HEK293 (cell line): Measurements from ENCODE around the gene EIF4H.
A peak's percentile ranks its signal among the peaks of the same experiment; 100 is the strongest.

Experiments
- CTCF ChIA-PET: fragments of 350-600 bp; formaldehyde crosslinking; extraction: SDS; loops from one replicate; lab custom pipeline; 2021; ENCODE audit warnings: antibody characterized with exemption; lab: Yijun Ruan, JAX
- POLR2A ChIA-PET: fragments of 300-600 bp; formaldehyde crosslinking; extraction: SDS; loops from one replicate; lab custom pipeline; 2020; ENCODE audit warnings: antibody characterized with exemption, inconsistent platforms; lab: Yijun Ruan, JAX
- H3K27ac ChIP-seq: fragments of 200-500 bp; sonication (Bioruptor generic); 2 replicates; pipeline ENCODE4 v1.5.1; 2014; ENCODE audit warnings: low read depth, low read length, control low read depth, inconsistent platforms; ENCODE audit errors: extremely low read depth
- H3K36me3 ChIP-seq, 2 experiments: fragments of 200-500 bp in 1 of 2; sonication (Bioruptor generic) in 1 of 2; 1 replicate in 1 of 2; 2 replicates in 1 of 2; pipeline ENCODE4 v1.5.1; 2014 to 2017; ENCODE audit warnings: inconsistent platforms in 2 of 2, low read length in 2 of 2; ENCODE audit not compliant: control insufficient read depth in 2 of 2, insufficient read depth in 1 of 2
- H3K4me1 ChIP-seq: fragments of 200-500 bp; sonication (Bioruptor generic); 2 replicates; pipeline ENCODE4 v1.5.1; 2014; ENCODE audit warnings: mild to moderate bottlenecking, low read length, inconsistent platforms; ENCODE audit not compliant: control insufficient read depth, insufficient read depth
- H3K4me3 ChIP-seq: 2 replicates; pipeline ENCODE4 v1.5.1; 2011; ENCODE audit warnings: low read depth, mild to moderate bottlenecking, control low read depth, low read length, moderate library complexity
- H3K9me3 ChIP-seq: fragments of 200-500 bp; sonication (Bioruptor generic); 2 replicates; pipeline ENCODE4 v1.5.1; 2014; ENCODE audit warnings: low read depth, low read length, inconsistent platforms; ENCODE audit not compliant: control insufficient read depth, insufficient read depth
- BCL11B ChIP-seq: fragments of 450-650 bp; formaldehyde crosslinking; IDR thresholded peaks from 2 replicates; pipeline ENCODE4 v1.5.1; 2016; ENCODE audit warnings: low read depth, missing biosample characterization, missing genetic modification characterization
- GLIS2 ChIP-seq: fragments of 450-650 bp; formaldehyde crosslinking; IDR thresholded peaks from 2 replicates; pipeline ENCODE4 v1.5.1; 2016; ENCODE audit warnings: missing biosample characterization, missing genetic modification characterization
- HIC1 ChIP-seq: fragments of 450-650 bp; formaldehyde crosslinking; IDR thresholded peaks from 2 replicates; pipeline ENCODE4 v1.5.1; 2016; ENCODE audit warnings: missing biosample characterization, missing genetic modification characterization
- PRDM4 ChIP-seq: fragments of 450-650 bp; formaldehyde crosslinking; IDR thresholded peaks from 2 replicates; pipeline ENCODE4 v1.5.1; 2017; ENCODE audit warnings: missing biosample characterization, missing genetic modification characterization
- PRDM6 ChIP-seq: fragments of 450-650 bp; formaldehyde crosslinking; IDR thresholded peaks from 2 replicates; pipeline ENCODE4 v1.5.1; 2017; ENCODE audit warnings: missing biosample characterization, missing genetic modification characterization
- SCRT1 ChIP-seq: fragments of 450-650 bp; formaldehyde crosslinking; IDR thresholded peaks from 2 replicates; pipeline ENCODE4 v1.5.1; 2016; ENCODE audit warnings: missing biosample characterization, missing genetic modification characterization, borderline replicate concordance
- SP7 ChIP-seq: fragments of 450-650 bp; formaldehyde crosslinking; IDR thresholded peaks from 2 replicates; pipeline ENCODE4 v1.5.1; 2016; ENCODE audit warnings: missing biosample characterization, missing genetic modification characterization
- ZNF121 ChIP-seq: fragments of 450-650 bp; formaldehyde crosslinking; IDR thresholded peaks from 2 replicates; pipeline ENCODE4 v1.5.1; 2016; ENCODE audit warnings: missing biosample characterization, missing genetic modification characterization
- ZNF248 ChIP-seq: fragments of 450-650 bp; formaldehyde crosslinking; IDR thresholded peaks from 2 replicates; pipeline ENCODE4 v1.5.1; 2017; ENCODE audit warnings: missing biosample characterization, missing genetic modification characterization
- ZNF302 ChIP-seq: fragments of 450-650 bp; formaldehyde crosslinking; IDR thresholded peaks from 2 replicates; pipeline ENCODE4 v1.5.1; 2016; ENCODE audit warnings: missing biosample characterization, missing genetic modification characterization, low read depth
- ZNF354C ChIP-seq: fragments of 450-650 bp; formaldehyde crosslinking; IDR thresholded peaks from 2 replicates; pipeline ENCODE4 v1.5.1; 2016; ENCODE audit warnings: missing biosample characterization, missing genetic modification characterization, low read depth, borderline replicate concordance
- ZNF416 ChIP-seq: fragments of 450-650 bp; formaldehyde crosslinking; IDR thresholded peaks from 2 replicates; pipeline ENCODE4 v1.5.1; 2016; ENCODE audit warnings: missing biosample characterization, missing genetic modification characterization
- ZNF473 ChIP-seq: fragments of 450-650 bp; formaldehyde crosslinking; IDR thresholded peaks from 2 replicates; pipeline ENCODE4 v1.5.1; 2017; ENCODE audit warnings: missing biosample characterization, missing genetic modification characterization
- ZNF529 ChIP-seq: fragments of 450-650 bp; formaldehyde crosslinking; IDR thresholded peaks from 2 replicates; pipeline ENCODE4 v1.5.1; 2017; ENCODE audit warnings: missing genetic modification characterization, missing biosample characterization; ENCODE audit not compliant: insufficient replicate concordance
- ZNF549 ChIP-seq: fragments of 450-650 bp; IDR thresholded peaks from 2 replicates; pipeline ENCODE4 v1.5.1; 2018; ENCODE audit warnings: missing biosample characterization, missing genetic modification characterization, mild to moderate bottlenecking, inconsistent platforms, moderate library complexity
- ZNF555 ChIP-seq: fragments of 450-650 bp; formaldehyde crosslinking; conservative IDR thresholded peaks from 2 replicates; pipeline ENCODE4 v1.5.1; 2017; ENCODE audit warnings: missing biosample characterization, mild to moderate bottlenecking, missing genetic modification characterization, inconsistent platforms
- ZNF580 ChIP-seq: fragments of 450-650 bp; formaldehyde crosslinking; IDR thresholded peaks from 2 replicates; pipeline ENCODE4 v1.5.1; 2016; ENCODE audit warnings: missing biosample characterization, missing genetic modification characterization
- ZNF670 ChIP-seq: fragments of 450-650 bp; formaldehyde crosslinking; IDR thresholded peaks from 2 replicates; pipeline ENCODE4 v1.5.1; 2016; ENCODE audit warnings: missing biosample characterization, missing genetic modification characterization, low read depth
- ZNF701 ChIP-seq: fragments of 450-650 bp; formaldehyde crosslinking; IDR thresholded peaks from 2 replicates; pipeline ENCODE4 v1.5.1; 2016; ENCODE audit warnings: missing biosample characterization, missing genetic modification characterization
- ZXDB ChIP-seq: fragments of 450-650 bp; formaldehyde crosslinking; IDR thresholded peaks from 2 replicates; pipeline ENCODE4 v1.5.1; 2016; ENCODE audit warnings: missing biosample characterization, missing genetic modification characterization

EIF4H gene

GRCh38 chr7:74185016-74185415, 10.9 kb downstream of the EIF4H start:
- CTCF ChIA-PET = interaction anchor here (0.7 to 2.0 kb wide), 2 partner anchors 21 to 89 kb away, joined by 4 to 13 read pairs; no protein-coding TSS in a partner anchor
- Histone ChIP-seq H3K27ac (no peak overlapping the region), H3K4me1 (peaks cover 10% of the 10 kb centered on the region; the same call in 1 of the 2 replicates), H3K9me3 (no peaks in the 10 kb centered on the region), H3K4me3 (no peak overlapping the region), H3K36me3 (peaks cover 21 to 73% of the 10 kb centered on the region in 2 experiments; a peak in 2 of 3 replicates)
- POLR2A ChIA-PET = no interaction called here
- TF ChIP-seq ZNF549 (tag by site-specific recombination) (no peak), ZNF121 (tag by site-specific recombination) (peak; percentile 78), ZNF529 (tag by site-specific recombination) (no peak), SCRT1 (tag by site-specific recombination) (no peak)

GRCh38 chr7:74185636-74186035, 11.5 kb downstream of the EIF4H start:
- H3K9me3 ChIP-seq = no peaks in the 10 kb centered on the region
- TF ChIP-seq ZNF354C (tag by site-specific recombination) = no peak
- TF ChIP-seq PRDM4 (tag by site-specific recombination) = peak; percentile 47; the same call in 1 of the 2 replicates
- ChIA-PET POLR2A (no interaction called here), CTCF (interaction anchor here (0.5 kb wide), 1 partner anchor 203 kb away, joined by 3 read pairs; no protein-coding TSS in a partner anchor)
- H3K36me3 ChIP-seq = peaks cover 21 to 73% of the 10 kb centered on the region in 2 experiments
- H3K27ac ChIP-seq = no peak overlapping the region
- H3K4me1 ChIP-seq = peaks cover 8% of the 10 kb centered on the region; the same call in 1 of the 2 replicates
- H3K4me3 ChIP-seq = no peak overlapping the region

GRCh38 chr7:74187915-74188675, 13.9 kb downstream of the EIF4H start:
- Histone ChIP-seq H3K4me3 (no peak overlapping the region), H3K9me3 (no peaks in the 10 kb centered on the region), H3K36me3 (peaks cover 36 to 80% of the 10 kb centered on the region in 2 experiments), H3K4me1 (no peaks in the 10 kb centered on the region), H3K27ac (no peak overlapping the region)
- ChIA-PET POLR2A (no interaction called here), CTCF (interaction anchor here (0.6 to 2.2 kb wide), 2 partner anchors 14 to 18 kb away, joined by 4 to 7 read pairs; no protein-coding TSS in a partner anchor)
- TF ChIP-seq ZNF121 (tag by site-specific recombination) (no peak), SP7 (tag by site-specific recombination) (peak; percentile 88), BCL11B (tag by site-specific recombination) (no peak), ZNF701 (tag by site-specific recombination) (no peak)

GRCh38 chr7:74190259-74190658, 16.1 kb downstream of the EIF4H start:
- CTCF ChIA-PET = interaction anchor here (0.8 to 3.2 kb wide), 6 partner anchors 11 to 211 kb away, joined by 3 to 17 read pairs (median 4); no protein-coding TSS in a partner anchor
- Histone ChIP-seq H3K27ac (no peak overlapping the region), H3K4me1 (no peaks in the 10 kb centered on the region), H3K9me3 (no peaks in the 10 kb centered on the region), H3K36me3 (peaks cover 35 to 88% of the 10 kb centered on the region in 2 experiments), H3K4me3 (no peak overlapping the region)
- POLR2A ChIA-PET = no interaction called here
- no peak for TF ChIP-seq ZNF416 (tag by site-specific recombination)
- no peak for TF ChIP-seq PRDM6 (tag by site-specific recombination)
- TF ChIP-seq ZNF555 (tag by site-specific recombination) = no peak
- no peak for TF ChIP-seq ZNF580 (tag by site-specific recombination)
- TF ChIP-seq GLIS2 (tag by site-specific recombination) = no peak
- no peak for TF ChIP-seq ZXDB (tag by site-specific recombination)
- TF ChIP-seq ZNF670 = no peak
- no peak for TF ChIP-seq HIC1 (tag by site-specific recombination)
- TF ChIP-seq ZNF473 = no peak
- no peak for TF ChIP-seq ZNF248 (tag by site-specific recombination)
- TF ChIP-seq ZNF302 (tag by site-specific recombination) = no peak
